ENCODE data around the gene LITAF. TPM values are rescaled to one million over a fixed set of nuclear protein-coding genes. Genes with fewer than 3 reads are reported as not detected.

The LITAF gene
- total and polyA plus RNA-seq, 2 of the 4 experiments (the other 2 are of a cell fraction): 113 to 206 TPM

GRCh38 chr16:11626657-11627291, 40.1 kb upstream of the LITAF start (continued):
- TF ChIP-seq FOS (IDR thresholded peaks at IDR 0.05; ENCODE audit: low read depth, low read length): no peak

- no peak overlapping the region for H2BK5ac ChIP-seq (ENCODE audit: low read depth, low read length, poor library complexity, severe bottlenecking)
- dilution Hi-C loops (cut with HindIII; ENCODE audit: low sequenced_read_pairs, unreplicated experiment) (no loop called here), in situ Hi-C loops (cut with MboI; ENCODE audit: low sequenced_read_pairs) (loop anchor here (5.0 kb wide), 1 partner anchor 33 kb away; no protein-coding TSS in a partner anchor), intact Hi-C loops (cut with micrococcal nuclease) (no loop called here)
- H2AK9ac ChIP-seq (replicated peaks; ENCODE audit: low read depth, low read length, poor library complexity): peak overlapping the region; percentile 15
- ChIA-PET CTCF (no interaction called here), POLR2A (ENCODE audit: unreplicated experiment) (interaction anchor here (0.5 kb wide), 1 partner anchor 37 kb away, joined by 3 read pairs; no protein-coding TSS in a partner anchor)
- peak; percentile 30 for DNase-seq
- H4K8ac ChIP-seq (ENCODE audit: low read depth in 2 of 2, low read length in 2 of 2): peak overlapping the region in 1 of 2 experiments; percentile 27; a peak in 1 of 4 replicates
- 0 out of 2 replicates have a peak overlapping the region, but pooled peaks have one; percentile 24 for H2BK120ac ChIP-seq (ENCODE audit: low read depth, low read length)
- ATAC-seq (ENCODE audit: low read depth): no peak
- H3K4ac ChIP-seq (ENCODE audit: low read depth, low read length): peak overlapping the region; percentile 68
- H3K27me3 ChIP-seq (ENCODE audit: control insufficient read depth, insufficient read depth, low read length): no peaks in the 10 kb centered on the region
- peaks cover 4% of the 10 kb centered on the region for H3K9me1 ChIP-seq (ENCODE audit: insufficient read depth, low read length)
- H2AFZ ChIP-seq (replicated peaks; ENCODE audit: low read length, poor library complexity): no peak overlapping the region
- H3K56ac ChIP-seq (ENCODE audit: extremely low read depth, insufficient read depth, low read length): no peak overlapping the region
- H4K5ac ChIP-seq (ENCODE audit: low read depth, low read length): peak overlapping the region; percentile 17
- no peak overlapping the region for H3K14ac ChIP-seq (replicated peaks; ENCODE audit: low read depth, low read length)
- no peak overlapping the region for H3K23ac ChIP-seq (ENCODE audit: low read depth, low read length)
- H3K4me2 ChIP-seq (ENCODE audit: low read depth, low read length): no peak overlapping the region
- H3K4me3 ChIP-seq (ENCODE audit: insufficient read depth, low read depth, low read length): no peak overlapping the region
- no peaks in the 10 kb centered on the region for H3K9me3 ChIP-seq (ENCODE audit: control insufficient read depth, insufficient read depth, low read length)
- H3K79me1 ChIP-seq (ENCODE audit: low read depth in 1 of 2, low read length in 2 of 2): no peaks in the 10 kb centered on the region
- peak overlapping the region; percentile 9; the same call in 1 of the 2 replicates for H4K91ac ChIP-seq (ENCODE audit: insufficient read depth, low read depth, low read length)
- peak overlapping the region; percentile 71; the same call in 1 of the 2 replicates for H2AK5ac ChIP-seq (ENCODE audit: low read depth, low read length)
- peak overlapping the region; percentile 71; the same call in 1 of the 3 replicates for H2BK15ac ChIP-seq (ENCODE audit: low read depth, low read length)
- H3K18ac ChIP-seq (ENCODE audit: low read depth, low read length): peak overlapping the region; percentile 3; the same call in 1 of the 2 replicates
- no CpG with 5 or more reads among the region's 4 CpGs for WGBS, 2 experiments (ENCODE audit: extremely low coverage in 2 of 2, insufficient read length in 1 of 2)
- H3K36me3 ChIP-seq (ENCODE audit: control insufficient read depth, insufficient read depth, low read length): no peaks in the 10 kb centered on the region
- peaks cover 27% of the 10 kb centered on the region for H3K4me1 ChIP-seq (ENCODE audit: control insufficient read depth, insufficient read depth, low read length)
- no peak overlapping the region for H3K27ac ChIP-seq (ENCODE audit: insufficient read depth, low read length)
- H4K20me1 ChIP-seq (ENCODE audit: insufficient read depth, low read length): no peaks in the 10 kb centered on the region
- H3K9ac ChIP-seq (ENCODE audit: low read depth, low read length): no peak overlapping the region
- no TSS peak for BruUV-seq (replicated peaks)
- peak overlapping the region; percentile 57; the same call in 1 of the 2 replicates for H2BK20ac ChIP-seq (ENCODE audit: low read depth, low read length)
- TF ChIP-seq USF2 (IDR thresholded peaks at IDR 0.05; ENCODE audit: low read depth, low read length) (no peak), CHD1 (IDR thresholded peaks at IDR 0.05; ENCODE audit: low read depth, low read length) (no peak), RFX5 (IDR thresholded peaks at IDR 0.05; ENCODE audit: low read depth, low read length) (no peak), CTCF (conservative IDR thresholded peaks at IDR 0.05; ENCODE audit: low read depth, low read length) (no peak), RAD21 (IDR thresholded peaks at IDR 0.05; ENCODE audit: low read length) (no peak), SMC3 (IDR thresholded peaks at IDR 0.05; ENCODE audit: low read depth, low read length) (no peak), POLR2A (IDR thresholded peaks at IDR 0.05; ENCODE audit: low read depth, low read length) (no peak), RCOR1 (IDR thresholded peaks at IDR 0.05; ENCODE audit: insufficient replicate concordance, low read length) (no peak), BHLHE40 (IDR thresholded peaks at IDR 0.05; ENCODE audit: low read depth, low read length) (no peak), ELK1 (IDR thresholded peaks at IDR 0.05; ENCODE audit: borderline replicate concordance, low read depth, low read length) (no peak), FOS (IDR thresholded peaks at IDR 0.05; ENCODE audit: low read depth, low read length) (no peak), NFE2L2 (IDR thresholded peaks at IDR 0.05; ENCODE audit: low read depth, low read length) (no peak), MAFK (IDR thresholded peaks at IDR 0.05; ENCODE audit: low read depth, low read length) (no peak)
Observed at GRCh38 chr16:11625769-11626168, 39.0 kb upstream of the LITAF start.
